Stimulated activated CD8-positive, alpha-beta memory T cell treated with anti-CD3 and anti-CD28 coated beads, Interleukin-12 subunit alpha, Interleukin-12 subunit beta, amount 100 ng/mL, for 24 hours (primary cell): ENCODE results near the gene G6PC2.

Source experiments
- DNase-seq: peaks from one replicate; pipeline ENCODE4 v3.0.0-alpha.2; 2020; ENCODE audit errors: extremely low read depth

G6PC2 gene

DNA sequence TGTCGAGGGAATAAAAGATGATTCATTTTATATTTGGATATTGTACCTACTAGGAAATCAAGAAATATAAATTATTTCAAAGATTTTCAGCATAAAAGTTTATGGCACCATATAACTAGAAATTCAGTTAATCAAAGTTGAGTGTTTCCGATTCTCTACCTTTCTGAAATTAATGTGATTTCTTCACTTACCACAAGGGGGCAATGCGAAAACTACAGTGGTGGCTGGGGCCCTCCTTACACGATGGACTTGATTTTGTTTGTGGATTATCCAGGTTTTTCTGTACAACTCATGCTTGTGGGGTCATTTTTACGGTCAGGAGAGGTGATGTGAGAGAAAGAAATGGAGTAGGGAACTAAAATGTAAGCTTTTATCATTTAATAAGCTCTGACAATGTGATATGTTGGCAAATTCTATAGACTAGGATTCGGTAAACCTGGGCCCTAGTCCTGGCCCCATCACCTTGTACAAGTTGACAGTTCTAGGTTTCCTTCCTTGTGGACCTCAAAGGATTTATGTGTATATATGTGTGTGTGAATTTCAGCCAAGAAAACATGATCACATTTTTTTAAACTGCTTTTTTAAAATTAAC is 47.6 kb downstream of the G6PC2 start:
- DNase-seq: no peak

- no peak for DNase-seq
These were observed 48.2 kb downstream of the G6PC2 start for GRCh38 chr2:168949324-168949723.

GRCh38 chr2:168951871-168952270 is 50.8 kb downstream of the G6PC2 start:
- DNase-seq: no peak

DNA sequence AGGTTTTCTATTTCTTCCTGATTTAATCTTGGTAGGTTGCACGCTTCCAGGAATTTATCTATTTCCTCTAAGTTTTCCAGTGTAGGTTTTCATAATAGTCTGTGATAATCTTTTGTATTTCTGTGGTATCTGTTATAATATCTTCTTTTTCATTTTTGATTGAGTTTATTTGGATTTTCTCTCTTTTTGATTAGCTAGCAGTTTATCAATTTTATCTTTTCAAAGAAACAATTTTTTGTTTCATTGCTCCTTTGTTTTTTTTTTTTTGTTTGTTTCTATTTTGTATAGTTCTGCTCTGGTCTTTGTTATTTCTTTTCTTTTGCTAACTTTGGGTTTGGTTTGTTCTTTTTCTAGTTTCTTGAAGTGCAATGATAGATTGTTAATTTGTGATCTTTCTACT is 51.3 kb downstream of the G6PC2 start:
- no peak for DNase-seq

DNA sequence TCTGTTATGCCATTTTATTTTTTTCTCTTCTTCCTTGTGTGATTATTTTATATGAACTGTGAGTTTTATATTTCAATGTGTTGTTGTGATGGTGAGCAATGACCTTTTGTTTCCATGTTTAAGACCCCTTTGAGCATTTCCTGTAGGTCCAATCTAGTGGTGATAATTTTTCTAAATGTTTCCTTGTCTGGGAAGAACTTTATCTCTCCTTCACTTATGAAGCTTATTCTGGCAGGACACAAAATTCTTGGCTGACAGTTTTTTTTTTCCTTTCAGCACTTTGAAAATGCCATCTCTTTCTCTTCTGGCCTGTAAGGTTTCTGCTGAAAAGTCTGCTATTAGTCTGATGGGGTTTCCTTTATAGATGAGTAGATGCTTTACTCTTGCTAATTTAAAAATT is 53.2 kb downstream of the G6PC2 start:
- DNase-seq: no peak

GRCh38 chr2:168955321-168955720 is 54.2 kb downstream of the G6PC2 start:
- DNase-seq: no peak

DNA sequence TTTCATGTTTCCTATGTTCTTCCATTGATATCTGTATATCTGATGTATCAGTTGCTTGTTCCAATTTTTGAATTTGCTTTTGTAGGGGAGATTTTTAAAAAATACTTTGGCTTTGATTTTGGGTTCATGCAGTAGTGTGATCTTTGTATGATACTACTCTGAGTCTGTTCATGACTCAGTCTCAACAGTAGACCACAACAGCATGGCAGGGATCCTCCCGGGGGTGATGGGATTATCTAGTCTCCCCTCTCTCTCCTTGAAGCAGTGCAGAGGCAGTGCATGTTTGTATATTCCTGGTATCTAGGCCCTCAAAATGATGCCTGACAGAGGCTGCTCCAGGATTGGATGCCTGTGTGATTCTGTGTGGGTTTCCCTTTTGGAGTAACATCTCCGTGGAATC is 55.3 kb downstream of the G6PC2 start:
- no peak for DNase-seq
